GM12878 (cell line): ENCODE measurements around the gene SLC44A3. TPM values are rescaled to one million over a fixed set of nuclear protein-coding genes. Genes with fewer than 3 reads are reported as not detected.

ENCODE experiments used
- ATAC-seq: fragments of 200-7000 bp; cut with Tn5 transposase; 3 replicates; pipeline ENCODE4 v1.9.1; 2020; ENCODE audit warnings: mild to moderate bottlenecking, moderate library complexity
- BruUV-seq: library from RNA; stranded (reverse); fragments of 400-500 nt; replicated peaks from 2 replicates; lab custom pipeline; 2021; lab: Mats Ljungman, UMichigan
- CTCF ChIA-PET: fragments of 300-600 bp; sonication (Branson Sonifier 250); formaldehyde crosslinking; extraction: SDS; loops from one replicate; lab custom pipeline; 2021; ENCODE audit warnings: inconsistent platforms; lab: Yijun Ruan, JAX
- POLR2A ChIA-PET: fragments of 350-600 bp; formaldehyde crosslinking; extraction: SDS; loops from one replicate; lab custom pipeline; 2021; ENCODE audit warnings: inconsistent platforms; lab: Charles Lee
- RAD21 ChIA-PET: fragments of 300-600 bp; sonication (Branson Sonifier 250); formaldehyde crosslinking; loops from one replicate; lab custom pipeline; 2023; ENCODE audit warnings: antibody characterized with exemption; ENCODE audit not compliant: unreplicated experiment; lab: Charles Lee
- SMC1A ChIA-PET: fragments of 300-600 bp; sonication (Branson Sonifier 250); formaldehyde crosslinking; loops from one replicate; lab custom pipeline; 2023; ENCODE audit not compliant: unreplicated experiment, uncharacterized antibody; lab: Charles Lee
- DNase-seq: peaks from one replicate; pipeline ENCODE4 v3.0.0-alpha.2; 2011; ENCODE audit warnings: low read depth, low spot score
- FAIRE-seq: peaks from 3 replicates; lab custom pipeline; 2011; peaks lifted over from hg19 to GRCh38; lab: Jason Lieb, UNC
- H2AFZ ChIP-seq: 2 replicates; pipeline ENCODE4 v1.6.0; 2011; ENCODE audit warnings: low read depth, low read length, control low read depth; ENCODE audit not compliant: control insufficient read depth
- H3K27ac ChIP-seq: 2 replicates; pipeline ENCODE4 v1.5.1; 2011; ENCODE audit warnings: control low read depth; ENCODE audit not compliant: control insufficient read depth, insufficient read depth
- H3K27me3 ChIP-seq, 2 experiments: replicated peaks in 1 of 2; 2 replicates each; pipeline versions ENCODE4 v1.6.0 to v1.6.1; 2011; ENCODE audit warnings: low read length in 1 of 2; ENCODE audit not compliant: control insufficient read depth in 2 of 2, insufficient read depth in 2 of 2
- H3K36me3 ChIP-seq, 2 experiments: 2 replicates each; pipeline ENCODE4 v1.5.1; 2011; ENCODE audit warnings: low read length in 1 of 2; ENCODE audit not compliant: control insufficient read depth in 2 of 2, insufficient read depth in 2 of 2
- H3K4me1 ChIP-seq: 2 replicates; pipeline ENCODE4 v1.6.1; 2011; ENCODE audit warnings: mild to moderate bottlenecking, low read length, moderate library complexity, mixed read lengths; ENCODE audit not compliant: control insufficient read depth, insufficient read depth
- H3K4me2 ChIP-seq: 2 replicates; pipeline ENCODE4 v1.6.0; 2011; ENCODE audit warnings: control low read depth; ENCODE audit not compliant: control insufficient read depth, insufficient read depth
- H3K4me3 ChIP-seq: fragments of 200-600 bp; sonication (generic); 2 replicates; pipeline ENCODE4 v1.5.1; 2016
- H3K79me2 ChIP-seq: 2 replicates; pipeline ENCODE4 v1.6.0; 2011; ENCODE audit warnings: low read length; ENCODE audit not compliant: control insufficient read depth, insufficient read depth
- H3K9ac ChIP-seq: 2 replicates; pipeline ENCODE4 v1.8.0; 2011; ENCODE audit warnings: low read length, control low read depth, mixed read lengths; ENCODE audit not compliant: control insufficient read depth, insufficient read depth
- H3K9me3 ChIP-seq: replicated peaks from 3 replicates; pipeline ENCODE4 v1.5.1; 2011; ENCODE audit warnings: mild to moderate bottlenecking, low read length; ENCODE audit not compliant: control insufficient read depth, insufficient read depth
- H4K20me1 ChIP-seq: 2 replicates; pipeline ENCODE4 v1.6.0; 2011; ENCODE audit not compliant: control insufficient read depth, insufficient read depth
- ATF7 ChIP-seq: fragments of 450-650 bp; IDR thresholded peaks from 2 replicates; pipeline ENCODE4 v1.6.1; 2016; ENCODE audit warnings: low read depth, mild to moderate bottlenecking
- EZH2 ChIP-seq: IDR thresholded peaks from 2 replicates; pipeline ENCODE4 v1.6.1; 2012; ENCODE audit warnings: low read depth, mild to moderate bottlenecking, control low read depth, inconsistent platforms, low read length, borderline replicate concordance; ENCODE audit not compliant: control insufficient read depth
- RB1 ChIP-seq: fragments of 450-650 bp; formaldehyde crosslinking; IDR thresholded peaks from 2 replicates; pipeline ENCODE4 v1.6.1; 2017; ENCODE audit warnings: mild to moderate bottlenecking, borderline replicate concordance
- REST ChIP-seq: IDR thresholded peaks from 2 replicates; pipeline ENCODE4 v1.6.1; 2012; ENCODE audit warnings: mild to moderate bottlenecking, low read depth, low read length
- SPI1 ChIP-seq: IDR thresholded peaks from 2 replicates; pipeline ENCODE4 v1.6.1; 2011; ENCODE audit warnings: low read depth, mild to moderate bottlenecking, low read length, moderate library complexity, borderline replicate concordance; ENCODE audit not compliant: insufficient read depth
- ZNF592 ChIP-seq: fragments of 450-650 bp; IDR thresholded peaks from 2 replicates; pipeline ENCODE4 v1.6.1; 2017; ENCODE audit warnings: mild to moderate bottlenecking, moderate library complexity
- WGBS: methylation state at CpG from one replicate; pipeline ENCODE4 v1.1.6; 2016; ENCODE audit warnings: low lambda C conversion rate; ENCODE audit not compliant: insufficient replicate concordance, insufficient coverage; ENCODE audit errors: missing lambda C conversion rate; 5-methylcytosine and 5-hydroxymethylcytosine counted together
- in situ Hi-C: fragments of 300-500 bp; cut with MboI; formaldehyde crosslinking; loops from 9 replicates; pipeline ENCODE4 v1.14.3; 2018; ENCODE audit warnings: mixed read lengths
- intact Hi-C: fragments of 100-400 bp; cut with micrococcal nuclease; formaldehyde crosslinking; loops from one replicate; pipeline ENCODE4 v1.14.2; 2022; ENCODE audit not compliant: unreplicated experiment
- polyA plus RNA-seq, 11 experiments: library from polyadenylated mRNA; depleted of rRNA in 4 of 11; unstranded in 6 of 11; stranded (reverse) in 5 of 11; fragments of >200 nt; fragmentation: Nextera tagmentation in 4 of 11; fragmentation: Illumina TruSeq in 1 of 11; extraction: Ambion mirVana in 4 of 11; extraction: Trizol in 1 of 11; gene quantifications; 1 replicate in 1 of 11; 2 replicates in 10 of 11; pipeline versions ENCODE4 v1.2.1 to v1.2.3, GENCODE V29; 2011 to 2016; ENCODE audit warnings: inconsistent platforms in 2 of 11, missing spikeins in 2 of 11, low read depth in 1 of 11
- total RNA-seq, 4 experiments: library from RNA; depleted of rRNA in 3 of 4; stranded (reverse); fragments of >200 nt in 3 of 4; fragmentation: Illumina TruSeq in 1 of 4; extraction: Trizol in 1 of 4; gene quantifications; 2 replicates each; pipeline versions ENCODE4 v1.2.1 to v1.2.3, GENCODE V29; 2013 to 2021
- TF ChIP-seq, protein P1 (sequence below): fragments of 450-650 bp; IDR thresholded peaks from 2 replicates; pipeline ENCODE4 v1.6.1; 2017; ENCODE audit warnings: borderline replicate concordance

The SLC44A3 gene
- total and polyA plus RNA-seq, 10 of the 15 experiments (the other 5 are each of a cell fraction or from before 2014, with no cell fraction given): not detected

GRCh38 chr1:94793296-94793656, 26.9 kb upstream of the SLC44A3 start:
- BruUV-seq: no TSS peak
- RAD21 ChIA-PET: no interaction called here
- no peaks in the 10 kb centered on the region for H4K20me1 ChIP-seq
- no peak overlapping the region for H3K4me3 ChIP-seq
- WGBS: 89% methylated on average over 5 of the region's 5 CpGs
- H3K4me1 ChIP-seq: peaks cover 4% of the 10 kb centered on the region; the same call in 1 of the 2 replicates
- H3K27ac ChIP-seq: no peak overlapping the region
- H3K4me2 ChIP-seq: no peak overlapping the region
- SMC1A ChIA-PET: interaction anchor here (0.6 kb wide), 1 partner anchor 12 kb away, joined by 3 read pairs; no protein-coding TSS in a partner anchor
- intact Hi-C loops: loop anchor here (5.0 kb wide), 1 partner anchor 71 kb away; no protein-coding TSS in a partner anchor
- H3K9me3 ChIP-seq: peaks cover 2% of the 10 kb centered on the region; the same call in 2 of the 3 replicates
- no peaks in the 10 kb centered on the region for H3K27me3 ChIP-seq
- DNase-seq: no peak
- TF ChIP-seq RB1 (no peak), ATF7 (no peak), SPI1 (no peak), EZH2 (no peak), ZNF592 (no peak), REST (no peak)
- TF ChIP-seq, protein P1, sequence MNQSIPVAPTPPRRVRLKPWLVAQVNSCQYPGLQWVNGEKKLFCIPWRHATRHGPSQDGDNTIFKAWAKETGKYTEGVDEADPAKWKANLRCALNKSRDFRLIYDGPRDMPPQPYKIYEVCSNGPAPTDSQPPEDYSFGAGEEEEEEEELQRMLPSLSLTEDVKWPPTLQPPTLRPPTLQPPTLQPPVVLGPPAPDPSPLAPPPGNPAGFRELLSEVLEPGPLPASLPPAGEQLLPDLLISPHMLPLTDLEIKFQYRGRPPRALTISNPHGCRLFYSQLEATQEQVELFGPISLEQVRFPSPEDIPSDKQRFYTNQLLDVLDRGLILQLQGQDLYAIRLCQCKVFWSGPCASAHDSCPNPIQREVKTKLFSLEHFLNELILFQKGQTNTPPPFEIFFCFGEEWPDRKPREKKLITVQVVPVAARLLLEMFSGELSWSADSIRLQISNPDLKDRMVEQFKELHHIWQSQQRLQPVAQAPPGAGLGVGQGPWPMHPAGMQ: no peak
- TF ChIP-seq, all 136 proteins: peak for 0
- FAIRE-seq: no peak
- H3K79me2 ChIP-seq: no peaks in the 10 kb centered on the region
- no peak overlapping the region for H2AFZ ChIP-seq
- CTCF ChIA-PET: no interaction called here
- no peak overlapping the region for H3K9ac ChIP-seq
- POLR2A ChIA-PET: interaction anchor here (0.7 kb wide), 2 partner anchors 23 to 191 kb away, joined by 3 to 6 read pairs; no protein-coding TSS in a partner anchor
- no peak for ATAC-seq
- no peaks in the 10 kb centered on the region for H3K36me3 ChIP-seq
- in situ Hi-C loops: no loop called here
